ENCODE results near the gene ACAA1.
"Not testable (repeated sequence)": the region's sequence is repeated elsewhere in the genome, so short reads cannot be mapped to it uniquely, and the experiment has no call there.

The ACAA1 gene

GRCh38 chr3:38136777-38137614 lies at the start of gene ACAA1:
ACAA1 (minus strand) TSS chr3:38137127; CDS start chr3:38137035, 92 bp downstream.
- DNase-seq (ENCODE audit: low read depth): peak; percentile 97

- no peak for DNase-seq (ENCODE audit: low read depth)
Observed at GRCh38 chr3:38177181-38177580, 40.3 kb upstream of the ACAA1 start.

- no peak for DNase-seq (ENCODE audit: low read depth)
Observed at GRCh38 chr3:38173834-38174418, 37.0 kb upstream of the ACAA1 start.

- no peak for DNase-seq (ENCODE audit: low read depth)
Observed at GRCh38 chr3:38171622-38172021, 34.7 kb upstream of the ACAA1 start.

GRCh38 chr3:38170722-38171121 lies 33.8 kb upstream of the ACAA1 start:
- DNase-seq (ENCODE audit: low read depth): no peak

- DNase-seq (ENCODE audit: low read depth): no peak
Observed at GRCh38 chr3:38169027-38169317, 32.0 kb upstream of the ACAA1 start.

GRCh38 chr3:38168151-38169026 lies 31.5 kb upstream of the ACAA1 start:
- no peak for DNase-seq (ENCODE audit: low read depth)

GRCh38 chr3:38167591-38167990 lies 30.7 kb upstream of the ACAA1 start:
- no peak for DNase-seq (ENCODE audit: low read depth)

- DNase-seq (ENCODE audit: low read depth): no peak
Observed at GRCh38 chr3:38165722-38166387, 28.9 kb upstream of the ACAA1 start.

- peak; percentile 99 for DNase-seq (ENCODE audit: low read depth)
Observed at GRCh38 chr3:38164952-38165721, 28.2 kb upstream of the ACAA1 start, which contains the start of gene OXSR1. OXSR1 (plus strand) TSS chr3:38165537; CDS start chr3:38165877, 340 bp downstream.

GRCh38 chr3:38164643-38164951 lies 27.7 kb upstream of the ACAA1 start:
- DNase-seq (ENCODE audit: low read depth): no peak

- DNase-seq (ENCODE audit: low read depth): no peak
Observed at GRCh38 chr3:38163841-38164642, 27.1 kb upstream of the ACAA1 start.

- DNase-seq (ENCODE audit: low read depth): no peak
Observed at GRCh38 chr3:38163117-38163840, 26.4 kb upstream of the ACAA1 start.

- not testable (repeated sequence) for DNase-seq (ENCODE audit: low read depth)
Observed at GRCh38 chr3:38160704-38161103, 23.8 kb upstream of the ACAA1 start.

- no peak for DNase-seq (ENCODE audit: low read depth)
Observed at GRCh38 chr3:38158472-38158871, 21.5 kb upstream of the ACAA1 start.

- no peak for DNase-seq (ENCODE audit: low read depth)
Observed at GRCh38 chr3:38157595-38157994, 20.7 kb upstream of the ACAA1 start.

GRCh38 chr3:38157117-38157516 lies 20.2 kb upstream of the ACAA1 start:
- no peak for DNase-seq (ENCODE audit: low read depth)

- no peak for DNase-seq (ENCODE audit: low read depth)
Observed at GRCh38 chr3:38155825-38156224, 18.9 kb upstream of the ACAA1 start.

- no peak for DNase-seq (ENCODE audit: low read depth)
Observed at GRCh38 chr3:38154625-38155255, 17.8 kb upstream of the ACAA1 start.
